GM12873 (cell line): ENCODE results near the gene RIPOR2.

ENCODE experiments used
- TF ChIP-seq, protein P1 (sequence below): IDR thresholded peaks from 2 replicates; pipeline ENCODE4 v1.5.1; 2012; ENCODE audit warnings: low read depth, mild to moderate bottlenecking, moderate library complexity, low read length, control low read depth; ENCODE audit not compliant: insufficient read depth; ENCODE audit errors: missing control alignments

The RIPOR2 gene

DNA sequence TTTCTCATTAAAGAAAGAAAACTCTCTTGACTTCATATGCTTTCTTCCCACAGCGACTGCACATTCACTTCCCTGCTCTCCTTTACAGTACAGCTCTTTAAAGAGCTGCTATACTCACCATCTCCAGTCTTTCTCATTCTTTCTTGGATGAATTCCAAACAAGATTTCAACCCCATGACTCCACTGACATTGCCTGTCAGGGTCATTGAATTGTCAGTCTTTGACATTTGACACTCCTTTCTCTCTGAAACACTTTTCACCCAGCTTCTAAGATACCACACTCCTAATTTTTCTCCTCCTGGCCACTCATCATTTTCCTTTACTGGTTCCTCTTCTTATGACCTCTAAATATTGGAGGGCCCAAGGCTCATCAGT lies 136.2 kb downstream of the RIPOR2 start:
- TF ChIP-seq, protein P1, sequence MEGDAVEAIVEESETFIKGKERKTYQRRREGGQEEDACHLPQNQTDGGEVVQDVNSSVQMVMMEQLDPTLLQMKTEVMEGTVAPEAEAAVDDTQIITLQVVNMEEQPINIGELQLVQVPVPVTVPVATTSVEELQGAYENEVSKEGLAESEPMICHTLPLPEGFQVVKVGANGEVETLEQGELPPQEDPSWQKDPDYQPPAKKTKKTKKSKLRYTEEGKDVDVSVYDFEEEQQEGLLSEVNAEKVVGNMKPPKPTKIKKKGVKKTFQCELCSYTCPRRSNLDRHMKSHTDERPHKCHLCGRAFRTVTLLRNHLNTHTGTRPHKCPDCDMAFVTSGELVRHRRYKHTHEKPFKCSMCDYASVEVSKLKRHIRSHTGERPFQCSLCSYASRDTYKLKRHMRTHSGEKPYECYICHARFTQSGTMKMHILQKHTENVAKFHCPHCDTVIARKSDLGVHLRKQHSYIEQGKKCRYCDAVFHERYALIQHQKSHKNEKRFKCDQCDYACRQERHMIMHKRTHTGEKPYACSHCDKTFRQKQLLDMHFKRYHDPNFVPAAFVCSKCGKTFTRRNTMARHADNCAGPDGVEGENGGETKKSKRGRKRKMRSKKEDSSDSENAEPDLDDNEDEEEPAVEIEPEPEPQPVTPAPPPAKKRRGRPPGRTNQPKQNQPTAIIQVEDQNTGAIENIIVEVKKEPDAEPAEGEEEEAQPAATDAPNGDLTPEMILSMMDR, result no peak

DNA sequence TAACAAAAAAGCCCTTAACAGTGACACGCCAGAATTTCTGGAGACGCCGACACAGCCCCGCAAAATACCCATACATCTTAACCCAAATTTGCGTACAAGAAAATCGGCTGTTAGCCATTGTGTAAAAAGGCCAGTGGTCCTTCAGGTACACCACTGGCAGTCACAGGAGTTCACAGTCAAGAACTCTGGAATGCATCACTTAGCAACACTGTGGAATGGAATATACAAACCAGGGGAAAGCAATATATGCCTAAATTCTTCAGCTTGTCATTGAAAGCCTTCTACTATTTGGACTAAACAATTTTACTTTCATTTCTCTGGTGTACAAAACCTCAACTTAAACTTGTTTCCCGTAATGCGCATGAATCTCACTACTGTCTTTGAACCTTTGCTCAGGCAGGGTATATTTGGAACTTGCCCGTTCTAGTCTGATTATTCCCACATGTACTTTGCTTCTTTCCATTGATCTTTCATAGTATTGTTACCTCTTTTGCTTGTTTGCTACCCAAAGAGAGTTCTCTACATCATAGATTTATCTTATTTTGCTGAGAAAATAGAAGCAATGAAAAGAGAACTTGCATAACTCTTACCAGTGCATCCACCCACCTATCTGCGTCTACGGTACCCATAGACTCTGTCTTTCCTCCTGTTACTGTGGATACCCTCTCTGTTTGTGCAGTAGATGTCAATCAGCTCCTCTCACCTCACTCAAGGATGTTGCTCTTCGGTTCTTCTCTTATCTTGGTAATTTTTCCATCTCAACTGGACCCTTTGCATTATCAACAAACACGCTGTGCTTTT lies 136.8 kb downstream of the RIPOR2 start, which contains the start of gene ARMH2:
Gene ARMH2, minus strand, starts transcription at position 178 of the 801 bp plus-strand sequence. Its CDS starts 60 bp downstream, at position 118.
- TF ChIP-seq, protein P1, result no peak

DNA sequence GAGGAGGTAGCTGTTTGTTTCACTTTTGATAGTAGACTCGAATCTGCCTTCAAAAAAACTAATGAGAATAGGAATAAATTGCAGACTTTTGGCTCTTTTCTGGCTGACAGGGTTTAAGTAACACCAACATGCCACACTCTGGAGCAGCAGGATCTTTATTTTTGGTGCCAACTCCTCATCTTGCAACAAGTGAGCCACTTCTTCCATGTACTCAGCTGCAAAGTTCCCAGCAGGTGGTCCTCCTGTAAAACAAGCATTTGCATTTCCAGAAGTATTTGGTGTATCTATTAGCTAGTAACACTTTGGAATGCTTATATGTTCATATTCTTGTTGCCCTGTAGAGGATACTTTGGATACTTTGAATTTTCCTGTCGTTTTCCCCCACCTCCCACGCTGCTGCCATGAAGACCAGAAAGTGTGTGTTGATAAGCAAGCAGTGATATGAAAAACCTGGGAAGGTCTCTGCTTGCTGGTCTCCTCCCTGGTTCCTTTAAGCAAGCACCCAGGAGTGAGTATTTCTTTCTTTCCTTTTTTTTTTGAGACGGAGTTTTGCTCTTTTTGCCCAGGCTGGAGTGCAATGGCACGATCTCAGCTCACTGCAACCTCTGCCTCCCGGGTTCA lies 138.1 kb downstream of the RIPOR2 start:
- TF ChIP-seq, protein P1, result no peak

DNA sequence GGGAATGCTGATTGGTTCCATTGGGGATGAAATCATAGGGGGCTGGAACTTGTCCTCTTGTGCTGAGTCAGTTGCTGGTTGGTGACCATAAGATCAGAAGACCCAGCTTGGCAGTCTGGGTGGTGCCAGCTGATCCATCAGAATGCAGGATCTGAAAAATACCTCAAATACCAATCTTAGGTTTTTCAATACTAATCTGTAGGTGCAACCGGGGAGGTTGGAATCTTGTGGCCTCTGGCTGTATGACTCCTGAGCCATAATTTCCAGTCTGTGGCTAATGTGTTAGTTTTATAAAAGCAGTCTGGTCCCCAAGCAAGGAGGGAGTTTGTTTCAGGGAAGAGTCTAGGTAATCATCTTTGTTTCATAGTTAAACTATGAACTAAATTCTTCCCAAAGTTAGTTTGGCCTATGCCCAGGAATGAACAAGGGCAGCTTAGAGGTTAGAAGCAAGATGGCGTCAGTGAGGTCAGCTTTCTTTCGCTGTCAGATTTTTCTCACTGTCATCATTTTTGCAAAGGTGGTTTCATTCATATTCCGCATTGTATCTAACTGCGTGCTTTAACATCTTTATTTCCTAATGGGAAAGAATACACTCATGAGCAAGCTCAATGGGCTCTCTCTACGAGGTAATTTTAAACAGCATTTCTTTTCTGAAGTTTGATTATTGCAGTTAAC lies 139.0 kb downstream of the RIPOR2 start:
- TF ChIP-seq, protein P1, result no peak

DNA sequence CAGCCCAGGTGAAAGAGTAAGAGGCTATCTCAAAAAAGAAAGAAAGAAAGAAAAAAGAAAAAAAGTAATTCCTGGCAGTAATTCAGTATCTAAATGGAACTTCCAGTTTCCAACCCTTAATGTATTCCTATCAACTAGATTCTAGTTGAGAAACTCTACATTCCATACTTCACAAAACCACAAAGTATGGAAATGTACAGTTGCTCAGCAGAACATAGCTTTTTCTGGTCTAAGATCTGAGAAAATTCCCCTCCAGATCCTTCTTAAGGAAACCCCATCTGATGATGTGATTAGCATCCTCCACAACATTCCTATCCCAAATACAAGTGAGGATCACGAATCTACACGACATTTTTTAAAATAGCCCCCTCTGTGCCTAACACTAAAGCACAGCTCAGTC lies 140.7 kb downstream of the RIPOR2 start:
- TF ChIP-seq, protein P1, result no peak

DNA sequence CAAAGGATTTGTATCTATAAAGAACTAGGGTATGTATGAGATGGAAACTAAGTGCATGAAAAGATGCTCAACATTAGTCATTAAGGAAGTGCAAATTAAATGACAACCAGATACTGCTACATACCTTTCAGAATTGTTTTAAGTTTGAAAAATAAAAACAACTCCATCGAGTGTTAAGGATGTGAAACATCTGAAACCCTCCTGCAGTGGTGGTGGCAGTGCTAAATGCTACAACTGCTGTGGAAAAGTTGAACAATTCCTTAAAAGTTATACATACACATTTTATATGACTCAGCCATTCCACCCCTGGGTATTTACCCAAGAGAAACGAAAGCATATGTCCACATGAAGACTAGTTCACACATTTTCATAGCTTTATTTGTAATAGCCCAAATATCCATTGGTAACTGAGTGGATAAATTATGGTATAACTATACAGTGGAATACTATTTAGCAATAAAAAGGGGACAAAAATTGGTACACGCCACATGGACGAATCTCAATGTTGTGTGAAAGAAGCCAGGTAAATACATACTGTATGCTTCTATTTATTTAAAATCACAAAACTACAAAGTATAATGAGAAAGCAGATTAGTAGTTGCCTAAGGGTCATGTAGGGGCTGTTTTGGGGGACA lies 147.6 kb downstream of the RIPOR2 start:
- TF ChIP-seq, protein P1, result no peak

DNA sequence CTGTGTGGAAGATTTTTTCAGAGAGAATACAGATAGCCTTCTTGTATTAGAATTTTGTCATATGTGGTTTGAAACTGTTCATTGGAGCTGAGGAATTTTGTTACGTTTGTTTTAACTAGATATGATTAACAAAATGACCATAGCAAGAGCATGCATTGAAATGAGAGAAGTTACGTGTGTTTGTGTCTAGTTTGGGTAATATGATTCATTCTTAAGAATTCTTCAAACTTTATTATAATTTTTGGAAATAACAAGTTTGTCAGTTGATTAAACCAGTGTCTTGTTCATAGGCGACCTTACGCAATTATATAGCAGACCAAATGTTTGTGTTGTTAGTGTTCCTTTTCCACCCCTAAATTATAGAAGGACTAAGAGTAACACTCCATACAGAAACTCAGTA lies 155.6 kb downstream of the RIPOR2 start:
- TF ChIP-seq, protein P1, result no peak
